GM18505 (cell line): ENCODE data around the gene WASF2.
"Not testable (repeated sequence)": the region's sequence is repeated elsewhere in the genome, so short reads cannot be mapped to it uniquely, and the experiment has no call there.

Source experiments
- ATAC-seq: cut with Tn5 transposase; IDR thresholded peaks from one replicate; pipeline ENCODE4 v1.9.1; 2021; ENCODE audit not compliant: unreplicated experiment
- POLR2A ChIP-seq: IDR thresholded peaks from 4 replicates; pipeline ENCODE4 v1.6.1; 2011; ENCODE audit warnings: borderline replicate concordance; ENCODE audit not compliant: insufficient read depth, insufficient read length; ENCODE audit errors: extremely low read depth

Gene WASF2

DNA sequence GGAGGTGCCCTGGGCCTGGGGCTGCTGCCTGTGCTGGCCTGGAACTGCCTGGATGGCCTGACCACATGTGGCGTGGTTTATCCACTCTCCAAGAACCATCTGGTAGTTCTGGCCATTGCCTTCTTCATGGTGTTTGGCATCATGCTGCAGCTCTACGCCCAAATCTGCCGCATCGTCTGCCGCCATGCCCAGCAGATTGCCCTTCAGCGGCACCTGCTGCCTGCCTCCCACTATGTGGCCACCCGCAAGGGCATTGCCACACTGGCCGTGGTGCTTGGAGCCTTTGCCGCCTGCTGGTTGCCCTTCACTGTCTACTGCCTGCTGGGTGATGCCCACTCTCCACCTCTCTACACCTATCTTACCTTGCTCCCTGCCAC is 95.7 kb downstream of the WASF2 start:
- ATAC-seq, result no peak
- no peak for TF ChIP-seq POLR2A

DNA sequence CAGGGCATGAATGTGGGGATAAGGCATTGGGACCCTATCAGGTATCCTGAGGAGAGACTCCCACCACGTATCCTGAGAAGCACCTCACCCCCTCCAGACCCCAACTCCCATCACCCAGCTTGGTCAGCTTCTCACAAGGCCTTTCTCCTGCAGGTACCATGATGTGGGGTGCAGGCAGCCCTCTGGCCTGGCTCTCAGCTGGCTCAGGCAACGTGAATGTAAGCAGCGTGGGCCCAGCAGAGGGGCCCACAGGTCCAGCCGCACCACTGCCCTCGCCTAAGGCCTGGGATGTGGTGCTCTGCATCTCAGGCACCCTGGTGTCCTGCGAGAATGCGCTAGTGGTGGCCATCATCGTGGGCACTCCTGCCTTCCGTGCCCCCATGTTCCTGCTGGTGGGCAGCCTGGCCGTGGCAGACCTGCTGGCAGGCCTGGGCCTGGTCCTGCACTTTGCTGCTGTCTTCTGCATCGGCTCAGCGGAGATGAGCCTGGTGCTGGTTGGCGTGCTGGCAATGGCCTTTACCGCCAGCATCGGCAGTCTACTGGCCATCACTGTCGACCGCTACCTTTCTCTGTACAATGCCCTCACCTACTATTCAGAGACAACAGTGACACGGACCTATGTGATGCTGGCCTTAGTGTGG is 96.2 kb downstream of the WASF2 start:
- no peak for ATAC-seq

DNA sequence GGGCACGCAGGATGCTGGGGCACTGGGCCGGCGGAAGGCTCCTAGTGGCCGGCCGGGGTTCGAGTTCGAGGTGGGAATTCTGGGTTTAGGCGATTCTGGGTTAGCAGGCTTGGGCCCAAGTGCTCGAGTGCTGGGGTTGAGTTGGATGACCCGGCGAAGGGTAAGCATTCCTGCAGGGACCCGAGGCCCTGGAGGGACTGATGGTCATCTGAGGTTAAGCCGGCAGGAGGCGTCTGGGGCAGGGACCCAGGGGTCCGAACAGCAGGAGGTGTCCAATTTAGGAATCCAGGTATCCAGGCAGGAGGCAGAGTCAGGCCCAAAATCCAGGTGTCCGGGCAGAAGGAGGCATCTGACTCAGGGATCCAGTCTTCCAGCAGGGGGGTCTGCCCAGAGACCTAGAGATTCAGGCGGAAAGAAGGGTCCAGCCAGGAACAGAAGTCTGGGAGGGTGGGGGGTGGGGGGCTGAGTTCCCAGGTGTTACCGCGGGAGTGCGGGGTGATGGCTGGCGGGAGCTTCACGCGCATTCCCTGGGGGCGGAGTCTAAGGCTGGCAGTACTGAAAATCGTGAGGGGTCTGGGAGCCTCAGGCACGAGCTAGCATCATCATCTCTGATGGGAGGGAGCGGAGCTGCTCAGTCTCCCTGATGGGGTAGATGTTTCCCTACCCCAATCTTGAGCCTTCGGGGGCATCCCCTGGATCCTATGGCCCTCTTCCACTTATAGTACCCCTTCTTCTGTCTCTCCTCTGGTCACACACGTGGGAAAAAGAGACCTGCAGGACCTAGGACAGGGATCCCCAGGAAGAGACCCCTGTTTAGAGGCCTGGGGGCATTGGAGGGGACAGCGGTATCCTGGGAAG is 97.0 kb downstream of the WASF2 start:
- no peak for TF ChIP-seq POLR2A
- no peak for ATAC-seq

More for the DNA sequence above, 96.2 kb downstream of the WASF2 start:
- no peak for TF ChIP-seq POLR2A

GRCh38 chr1:27392096-27392777 is 97.7 kb downstream of the WASF2 start, which contains the start of gene GPR3:
Gene GPR3, plus strand, starts transcription at chr1:27392622. Its CDS starts 1,177 bp downstream, at chr1:27393799.
- TF ChIP-seq POLR2A, result no peak
- peak; percentile 63 for ATAC-seq

DNA sequence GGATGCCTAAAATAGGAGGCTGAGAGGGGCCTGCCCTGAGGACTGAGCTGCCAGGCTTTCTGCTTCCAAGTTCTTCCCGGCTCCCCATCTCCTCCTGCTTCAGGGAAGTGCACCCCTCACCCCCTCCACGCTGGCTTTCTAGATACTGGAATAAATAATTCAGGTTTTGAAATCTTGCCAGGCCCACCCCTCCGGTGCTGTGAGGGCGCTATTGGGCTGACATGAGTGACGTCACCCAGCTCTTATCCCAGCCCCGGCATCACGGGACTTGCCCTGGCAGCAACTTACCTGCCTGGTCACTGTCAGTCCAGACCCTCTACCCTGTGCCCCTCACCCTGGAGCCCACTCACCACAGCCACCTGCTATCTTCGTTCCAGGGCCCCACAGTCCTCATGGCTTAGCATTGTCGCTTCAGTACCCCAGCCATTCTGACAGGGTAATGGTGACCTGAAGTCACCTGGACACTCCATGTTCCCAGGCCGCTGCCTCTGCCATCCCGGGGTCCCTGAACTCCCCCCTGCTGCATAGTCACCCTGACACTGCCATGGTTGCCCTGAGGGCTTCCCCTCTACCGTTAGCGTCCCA is 98.4 kb downstream of the WASF2 start:
- TF ChIP-seq POLR2A, result no peak
- no peak for ATAC-seq

- no peak for TF ChIP-seq POLR2A
- no peak for ATAC-seq
Measured at GRCh38 chr1:27388337-27389005, 101.5 kb downstream of the WASF2 start.

DNA sequence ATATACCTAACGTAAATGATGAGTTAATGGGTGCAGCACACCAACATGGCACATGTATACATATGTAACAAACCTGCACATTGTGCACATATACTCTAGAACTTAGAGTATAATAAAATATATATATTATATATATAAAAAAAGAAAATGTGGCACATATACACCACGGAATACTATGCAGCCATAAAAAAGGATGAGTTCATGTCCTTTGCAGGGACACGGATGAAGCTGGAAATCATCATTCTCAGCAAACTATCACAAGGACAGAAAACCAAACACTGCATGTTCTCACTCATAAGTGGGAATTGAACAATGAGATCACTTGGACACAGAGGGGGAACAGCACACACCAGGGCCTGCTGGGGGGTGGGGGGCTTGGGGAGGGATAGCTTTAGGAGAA is 105.2 kb downstream of the WASF2 start:
- not testable (repeated sequence) for ATAC-seq

- TF ChIP-seq POLR2A, result no peak
- ATAC-seq, result no peak
Measured at GRCh38 chr1:27383661-27384060, 106.3 kb downstream of the WASF2 start.

DNA sequence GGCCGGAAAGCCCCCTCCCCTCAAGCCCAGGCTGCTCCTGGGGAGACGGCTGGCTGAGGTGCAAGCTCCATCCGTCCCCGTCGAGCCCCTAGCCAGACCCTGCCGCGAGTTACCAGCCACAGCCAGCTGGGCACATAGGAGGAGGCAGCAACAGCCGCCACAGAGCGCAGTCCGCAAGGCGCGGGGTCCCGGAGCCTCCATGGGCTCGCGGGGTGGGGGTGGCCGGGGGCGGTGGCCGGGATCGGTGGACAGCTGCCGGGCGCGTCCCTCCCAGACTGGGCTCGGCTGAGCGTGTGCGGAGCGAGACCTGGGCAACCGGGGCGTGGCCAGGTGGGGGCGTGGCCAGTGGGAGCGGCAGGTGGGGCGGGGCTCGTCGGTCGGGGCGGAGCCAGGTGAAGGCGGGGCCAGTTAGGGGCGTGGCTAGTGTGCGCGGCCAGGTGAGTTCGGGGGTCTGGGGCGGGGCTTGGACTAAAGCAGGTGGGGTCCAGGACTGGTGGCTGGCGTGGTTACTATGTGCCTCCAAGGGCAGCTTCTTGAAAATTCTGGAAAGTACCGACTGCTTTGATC is 106.8 kb downstream of the WASF2 start, which contains the start of gene CD164L2:
TSS of gene CD164L2 (minus strand) at position 295 of the 567 bp plus-strand sequence. CDS start at position 201, 94 bp downstream.
- no peak for TF ChIP-seq POLR2A
- no peak for ATAC-seq

- ATAC-seq, result no peak
- no peak for TF ChIP-seq POLR2A
Measured at GRCh38 chr1:27381969-27382762, 107.8 kb downstream of the WASF2 start.

- no peak for TF ChIP-seq POLR2A
- no peak for ATAC-seq
Measured at GRCh38 chr1:27380766-27381733, 108.9 kb downstream of the WASF2 start.
